IMR-90 (cell line): ENCODE measurements around the gene PRR29. TPM values are rescaled to one million over a fixed set of nuclear protein-coding genes. Genes with fewer than 3 reads are reported as not detected.

Experiments
- ATAC-seq: fragments of 200-7000 bp; cut with Tn5 transposase; 2 replicates; pipeline ENCODE4 v1.9.1; 2020; ENCODE audit warnings: low read depth, mild to moderate bottlenecking, moderate library complexity
- Bru-seq: library from RNA; stranded (reverse); fragments of 400-500 nt; gene quantifications from one replicate; lab custom pipeline; 2021; lab: Mats Ljungman, UMichigan
- BruChase-seq, 2 experiments: library from RNA; stranded (reverse); fragments of 400-500 nt; gene quantifications; one replicate each; lab custom pipeline; 2021; lab: Mats Ljungman, UMichigan
- BruUV-seq: library from RNA; stranded (reverse); fragments of 400-500 nt; replicated peaks from 2 replicates; lab custom pipeline; 2021; lab: Mats Ljungman, UMichigan
- CTCF ChIA-PET: fragments of 300-600 bp; formaldehyde crosslinking; extraction: SDS; loops from one replicate; lab custom pipeline; 2021; ENCODE audit warnings: antibody characterized with exemption; lab: Yijun Ruan, JAX
- POLR2A ChIA-PET: fragments of 300-600 bp; sonication (Branson Sonifier 250); formaldehyde crosslinking; loops from one replicate; lab custom pipeline; 2022; ENCODE audit warnings: antibody characterized with exemption; ENCODE audit not compliant: unreplicated experiment; lab: Charles Lee
- DNase-seq: peaks from one replicate; pipeline ENCODE4 v3.0.0; 2013
- H2AFZ ChIP-seq: replicated peaks from 2 replicates; pipeline ENCODE3; 2013; ENCODE audit warnings: low read length, mild to moderate bottlenecking; ENCODE audit not compliant: poor library complexity
- H2AK5ac ChIP-seq: 2 replicates; pipeline ENCODE4 v1.6.1; 2013; ENCODE audit warnings: low read depth, low read length, inconsistent platforms
- H2AK9ac ChIP-seq: replicated peaks from 2 replicates; pipeline ENCODE3; 2013; ENCODE audit warnings: mild to moderate bottlenecking, low read depth, low read length, moderate library complexity; ENCODE audit not compliant: poor library complexity
- H2BK120ac ChIP-seq: 2 replicates; pipeline ENCODE4 v1.6.1; 2013; ENCODE audit warnings: low read depth, low read length, inconsistent platforms
- H2BK15ac ChIP-seq: 3 replicates; pipeline ENCODE4 v1.6.1; 2013; ENCODE audit warnings: low read depth, low read length, inconsistent platforms
- H2BK20ac ChIP-seq: 2 replicates; pipeline ENCODE4 v1.6.1; 2013; ENCODE audit warnings: low read depth, mild to moderate bottlenecking, inconsistent platforms, low read length, moderate library complexity
- H2BK5ac ChIP-seq: 2 replicates; pipeline ENCODE4 v1.6.1; 2013; ENCODE audit warnings: mild to moderate bottlenecking, low read depth, low read length, inconsistent platforms; ENCODE audit not compliant: poor library complexity, severe bottlenecking
- H3K14ac ChIP-seq: replicated peaks from 2 replicates; pipeline ENCODE4 v1.6.1; 2013; ENCODE audit warnings: low read depth, low read length, inconsistent platforms
- H3K18ac ChIP-seq: 2 replicates; pipeline ENCODE4 v1.6.1; 2013; ENCODE audit warnings: low read depth, low read length, control low read depth
- H3K23ac ChIP-seq: 2 replicates; pipeline ENCODE4 v1.6.1; 2013; ENCODE audit warnings: low read depth, low read length, inconsistent platforms
- H3K27ac ChIP-seq: 2 replicates; pipeline ENCODE4 v1.5.1; 2013; ENCODE audit warnings: mild to moderate bottlenecking, control low read depth, low read length; ENCODE audit not compliant: insufficient read depth
- H3K27me3 ChIP-seq: 2 replicates; pipeline ENCODE4 v1.6.1; 2013; ENCODE audit warnings: low read length; ENCODE audit not compliant: control insufficient read depth, insufficient read depth
- H3K36me3 ChIP-seq: 2 replicates; pipeline ENCODE4 v1.6.1; 2013; ENCODE audit warnings: low read length, mixed read lengths; ENCODE audit not compliant: control insufficient read depth, insufficient read depth
- H3K4ac ChIP-seq: 2 replicates; pipeline ENCODE4 v1.6.1; 2013; ENCODE audit warnings: low read depth, low read length, inconsistent platforms
- H3K4me1 ChIP-seq: 2 replicates; pipeline ENCODE4 v1.6.1; 2013; ENCODE audit warnings: low read length, mixed read lengths; ENCODE audit not compliant: control insufficient read depth, insufficient read depth
- H3K4me2 ChIP-seq: 2 replicates; pipeline ENCODE4 v1.6.1; 2013; ENCODE audit warnings: low read depth, mild to moderate bottlenecking, control low read depth, low read length, moderate library complexity
- H3K4me3 ChIP-seq: 2 replicates; pipeline ENCODE4 v1.5.1; 2013; ENCODE audit warnings: low read depth, mild to moderate bottlenecking, control low read depth, low read length, moderate library complexity; ENCODE audit not compliant: insufficient read depth
- H3K56ac ChIP-seq: 2 replicates; pipeline ENCODE4 v1.6.1; 2013; ENCODE audit warnings: low read length, inconsistent platforms; ENCODE audit not compliant: insufficient read depth; ENCODE audit errors: extremely low read depth
- H3K79me1 ChIP-seq, 2 experiments: 2 replicates each; pipeline ENCODE4 v1.6.1; 2013; ENCODE audit warnings: low read length in 2 of 2, inconsistent platforms in 1 of 2, low read depth in 1 of 2
- H3K9ac ChIP-seq: 2 replicates; pipeline ENCODE4 v1.6.1; 2013; ENCODE audit warnings: low read depth, low read length, control low read depth
- H3K9me1 ChIP-seq: 2 replicates; pipeline ENCODE4 v1.6.1; 2013; ENCODE audit warnings: low read length, inconsistent platforms; ENCODE audit not compliant: insufficient read depth
- H3K9me3 ChIP-seq: 2 replicates; pipeline ENCODE4 v1.6.1; 2013; ENCODE audit warnings: low read length; ENCODE audit not compliant: control insufficient read depth, insufficient read depth
- H4K20me1 ChIP-seq: 2 replicates; pipeline ENCODE4 v1.6.1; 2013; ENCODE audit warnings: low read length, inconsistent platforms; ENCODE audit not compliant: insufficient read depth
- H4K5ac ChIP-seq: 2 replicates; pipeline ENCODE4 v1.6.1; 2013; ENCODE audit warnings: mild to moderate bottlenecking, low read depth, low read length, control low read depth
- H4K8ac ChIP-seq, 2 experiments: 2 replicates each; pipeline ENCODE4 v1.6.1; 2013; ENCODE audit warnings: low read depth in 2 of 2, low read length in 2 of 2, control low read depth in 1 of 2, inconsistent platforms in 1 of 2
- H4K91ac ChIP-seq: 2 replicates; pipeline ENCODE4 v1.6.1; 2013; ENCODE audit warnings: low read depth, low read length, inconsistent platforms; ENCODE audit not compliant: insufficient read depth
- CEBPB ChIP-seq: IDR thresholded peaks from 2 replicates; pipeline ENCODE4 v1.6.1; 2012; ENCODE audit warnings: low read depth, low read length, improper control_type of control experiment
- CTCF ChIP-seq: conservative IDR thresholded peaks from 2 replicates; pipeline ENCODE4 v1.5.1; 2012; ENCODE audit warnings: mild to moderate bottlenecking, low read depth, low read length, improper control_type of control experiment
- MXI1 ChIP-seq: IDR thresholded peaks from 2 replicates; pipeline ENCODE4 v1.6.1; 2012; ENCODE audit warnings: low read depth, mild to moderate bottlenecking, low read length, moderate library complexity, borderline replicate concordance
- POLR2A ChIP-seq: IDR thresholded peaks from 2 replicates; pipeline ENCODE4 v1.6.1; 2012; ENCODE audit warnings: mild to moderate bottlenecking, low read depth, low read length
- RAD21 ChIP-seq: IDR thresholded peaks from 2 replicates; pipeline ENCODE4 v1.6.1; 2012; ENCODE audit warnings: low read length, improper control_type of control experiment
- RCOR1 ChIP-seq: IDR thresholded peaks from 2 replicates; pipeline ENCODE4 v1.6.1; 2012; ENCODE audit warnings: mild to moderate bottlenecking, low read length, improper control_type of control experiment; ENCODE audit not compliant: insufficient replicate concordance
- RFX5 ChIP-seq: IDR thresholded peaks from 2 replicates; pipeline ENCODE4 v1.8.0; 2012; ENCODE audit warnings: low read depth, mild to moderate bottlenecking, low read length, moderate library complexity
- SMC3 ChIP-seq: fragments of 150-350 bp; IDR thresholded peaks from 2 replicates; pipeline ENCODE4 v1.6.1; 2016; ENCODE audit warnings: low read depth, mild to moderate bottlenecking, antibody characterized with exemption, low read length, moderate library complexity
- WGBS, 2 experiments: methylation state at CpG; one replicate each; pipeline versions ENCODE4 v1.1.5 to v1.1.7; 2013; ENCODE audit warnings: missing lambda C conversion rate in 2 of 2; ENCODE audit not compliant: insufficient read length in 1 of 2; ENCODE audit errors: extremely low coverage in 2 of 2; 5-methylcytosine and 5-hydroxymethylcytosine counted together
- dilution Hi-C: fragments of 300-500 bp; cut with HindIII; formaldehyde crosslinking; loops from one replicate; pipeline ENCODE4 v1.14.3; 2018; ENCODE audit warnings: low sequenced_read_pairs; ENCODE audit not compliant: unreplicated experiment
- in situ Hi-C: fragments of 300-500 bp; cut with MboI; formaldehyde crosslinking; loops from 3 replicates; pipeline ENCODE4 v1.14.3; 2019; ENCODE audit warnings: low sequenced_read_pairs, inconsistent platforms, mixed read lengths
- intact Hi-C: fragments of 100-400 bp; cut with micrococcal nuclease; formaldehyde crosslinking; loops from 2 replicates; pipeline ENCODE4 v1.10.0; 2022
- long read RNA-seq: library from polyadenylated mRNA; unstranded; transcript quantifications from one replicate; pipeline ENCODE4 v2.0.0, GENCODE V29; 2021; ENCODE audit not compliant: unreplicated experiment
- polyA plus RNA-seq, 3 experiments: library from polyadenylated mRNA; depleted of rRNA; stranded (reverse); fragments of >200 nt; gene quantifications; 2 replicates each; pipeline ENCODE4 v1.2.3, GENCODE V29; 2012; ENCODE audit warnings: low replicate concordance in 1 of 3
- total RNA-seq: library from RNA; depleted of rRNA; stranded (reverse); fragments of >200 nt; gene quantifications from 2 replicates; pipeline ENCODE4 v1.2.3, GENCODE V29; 2012; rRNA removed

Gene PRR29
- total RNA-seq (under 0.01 TPM in 1 of 2 replicates, not detected in the other), polyA plus RNA-seq (2012; rRNA removed) (0.11 and 0.17 TPM in 2 replicates), Bru-seq, nascent RNA (percentile 14 among the genes with signal in this experiment), BruChase-seq, experiment 1, labeled RNA remaining after a 6-hour chase (not detected), BruChase-seq, experiment 2, labeled RNA remaining after a 2-hour chase (percentile 13 among the genes with signal in this experiment)
- polyA plus RNA-seq (2012; cell fraction: cytosol; rRNA removed) = 0.37 and 1.6 TPM in 2 replicates
- 1.4 and 1.5 TPM in 2 replicates for polyA plus RNA-seq (2012; cell fraction: nucleus; rRNA removed; ENCODE audit: low replicate concordance)
- long read RNA-seq = 0 reads

GRCh38 chr17:63998050-63998720 is at the start of gene PRR29:
TSS of gene PRR29 (plus strand) at chr17:63998351. CDS start at chr17:63998365, 14 bp downstream.
- no CpG with 5 or more reads among the region's 43 CpGs for WGBS, 2 experiments

More at GRCh38 chr17:63998050-63998720, at the start of gene PRR29:
- no peak within 1 kb of the TSS for H3K56ac ChIP-seq
- H3K4me3 ChIP-seq = peak within 1 kb of the TSS; percentile 75
- peaks cover 47% of the 10 kb centered on the region for H3K27me3 ChIP-seq
- no peak within 1 kb of the TSS for H2BK20ac ChIP-seq
- peak within 1 kb of the TSS; percentile 92 for H3K4me2 ChIP-seq
- ChIA-PET CTCF (no interaction called here), POLR2A (no interaction called here)
- no peak within 1 kb of the TSS for H3K4ac ChIP-seq
- DNase-seq = peak; percentile 31
- no peaks in the 10 kb centered on the region for H3K9me3 ChIP-seq
- H4K20me1 ChIP-seq = no peaks in the 10 kb centered on the region
- no TSS peak for BruUV-seq
- H3K27ac ChIP-seq = no peak within 1 kb of the TSS
- H2AK5ac ChIP-seq = no peak within 1 kb of the TSS
- H4K8ac ChIP-seq = peak within 1 kb of the TSS in 1 of 2 experiments; percentile 86; a peak in 1 of 4 replicates
- no peaks in the 10 kb centered on the region for H3K4me1 ChIP-seq
- H3K18ac ChIP-seq = peak within 1 kb of the TSS; percentile 4; the same call in 1 of the 2 replicates
- H3K14ac ChIP-seq = no peak within 1 kb of the TSS
- no peaks in the 10 kb centered on the region for H3K36me3 ChIP-seq
- no peaks in the 10 kb centered on the region for H3K79me1 ChIP-seq
- TF ChIP-seq RCOR1 = no peak
- no peak for TF ChIP-seq RAD21
- no peak for TF ChIP-seq POLR2A
- TF ChIP-seq MXI1 = peak; percentile 56; the same call in 1 of the 2 replicates
- TF ChIP-seq RFX5 = no peak
- TF ChIP-seq SMC3 = no peak
- no peak for TF ChIP-seq CTCF
- TF ChIP-seq CEBPB = no peak
- peak; percentile 98 for ATAC-seq
- dilution Hi-C loops = no loop called here
- no peak within 1 kb of the TSS for H4K5ac ChIP-seq
- intact Hi-C loops = no loop called here
- H2AFZ ChIP-seq = peak within 1 kb of the TSS; percentile 99
- H3K23ac ChIP-seq = peak within 1 kb of the TSS; percentile 34; the same call in 1 of the 2 replicates
- H3K9me1 ChIP-seq = peaks cover 9% of the 10 kb centered on the region
- H2BK120ac ChIP-seq = no peak within 1 kb of the TSS
- no peak within 1 kb of the TSS for H2BK15ac ChIP-seq
- no peak within 1 kb of the TSS for H4K91ac ChIP-seq
- in situ Hi-C loops = no loop called here
- H2AK9ac ChIP-seq = no peak within 1 kb of the TSS
- H3K9ac ChIP-seq = peak within 1 kb of the TSS; percentile 75
- H2BK5ac ChIP-seq = no peak within 1 kb of the TSS
